H9 (cell line): ENCODE results near the gene STK10. TPM values are rescaled to one million over a fixed set of nuclear protein-coding genes. Genes with fewer than 3 reads are reported as not detected.

Experiments used
- DNase-seq: peaks from one replicate; pipeline ENCODE4 v3.0.0-alpha.2; 2017
- H2AFZ ChIP-seq: one replicate; pipeline ENCODE4 v1.6.1; 2013; ENCODE audit warnings: mild to moderate bottlenecking, low read length, control low read depth, moderate library complexity
- H2AK5ac ChIP-seq: 2 replicates; pipeline ENCODE4 v1.6.1; 2013; ENCODE audit warnings: low read length, control low read depth, mixed read lengths; ENCODE audit not compliant: insufficient read length
- H2BK120ac ChIP-seq: one replicate; pipeline ENCODE4 v1.6.1; 2013; ENCODE audit warnings: low read depth, mild to moderate bottlenecking, low read length, control low read depth, inconsistent platforms; ENCODE audit not compliant: poor library complexity, severe bottlenecking
- H2BK12ac ChIP-seq: 2 replicates; pipeline ENCODE4 v1.6.1; 2013; ENCODE audit warnings: low read length, control low read depth, mixed read lengths, low read depth; ENCODE audit not compliant: insufficient read length
- H2BK15ac ChIP-seq: 2 replicates; pipeline ENCODE4 v1.6.1; 2013; ENCODE audit warnings: low read depth, low read length, control low read depth
- H2BK20ac ChIP-seq: one replicate; pipeline ENCODE4 v1.6.1; 2013; ENCODE audit warnings: low read depth, mild to moderate bottlenecking, low read length, control low read depth, inconsistent platforms; ENCODE audit not compliant: poor library complexity, severe bottlenecking
- H2BK5ac ChIP-seq: 2 replicates; pipeline ENCODE4 v1.6.1; 2013; ENCODE audit warnings: low read length, control low read depth, mixed read lengths; ENCODE audit not compliant: insufficient read length
- H3K14ac ChIP-seq: 2 replicates; pipeline ENCODE4 v1.6.1; 2013; ENCODE audit warnings: low read length, control low read depth; ENCODE audit not compliant: insufficient read depth
- H3K18ac ChIP-seq: 2 replicates; pipeline ENCODE4 v1.6.1; 2013; ENCODE audit warnings: low read depth, mild to moderate bottlenecking, mixed read lengths, low read length, control low read depth; ENCODE audit not compliant: insufficient read length
- H3K23ac ChIP-seq: 2 replicates; pipeline ENCODE4 v1.6.1; 2013; ENCODE audit warnings: low read length, control low read depth, mixed read lengths, low read depth; ENCODE audit not compliant: insufficient read length
- H3K23me2 ChIP-seq: 2 replicates; pipeline ENCODE4 v1.6.1; 2013; ENCODE audit warnings: low read depth, mild to moderate bottlenecking, mixed read lengths, low read length, control low read depth; ENCODE audit not compliant: insufficient read length, poor library complexity, severe bottlenecking
- H3K27ac ChIP-seq: 2 replicates; pipeline ENCODE4 v1.5.1; 2013; ENCODE audit warnings: low read length, control low read depth, mixed read lengths, low read depth; ENCODE audit not compliant: insufficient read length
- H3K27me3 ChIP-seq: 2 replicates; pipeline ENCODE4 v1.6.1; 2013; ENCODE audit warnings: low read length, control low read depth, inconsistent platforms; ENCODE audit not compliant: insufficient read depth
- H3K4ac ChIP-seq: 2 replicates; pipeline ENCODE4 v1.6.1; 2013; ENCODE audit warnings: low read depth, mild to moderate bottlenecking, control low read depth, inconsistent platforms, low read length, moderate library complexity
- H3K4me1 ChIP-seq: 2 replicates; pipeline ENCODE4 v1.6.1; 2013; ENCODE audit warnings: low read length, control low read depth, inconsistent platforms; ENCODE audit not compliant: insufficient read depth
- H3K4me2 ChIP-seq: 2 replicates; pipeline ENCODE4 v1.6.1; 2013; ENCODE audit warnings: low read length, control low read depth, mixed read lengths; ENCODE audit not compliant: insufficient read length, insufficient read depth
- H3K56ac ChIP-seq: 2 replicates; pipeline ENCODE4 v1.6.1; 2013; ENCODE audit warnings: low read depth, mild to moderate bottlenecking, mixed read lengths, low read length, control low read depth; ENCODE audit not compliant: insufficient read length
- H3K79me1 ChIP-seq: 2 replicates; pipeline ENCODE4 v1.6.1; 2013; ENCODE audit warnings: low read depth, mild to moderate bottlenecking, moderate library complexity, low read length, control low read depth, inconsistent platforms; ENCODE audit not compliant: insufficient read depth, poor library complexity, severe bottlenecking
- H3K79me2 ChIP-seq: 2 replicates; pipeline ENCODE4 v1.6.1; 2013; ENCODE audit warnings: low read length, control low read depth, inconsistent platforms; ENCODE audit not compliant: insufficient read depth
- H3K9ac ChIP-seq: 2 replicates; pipeline ENCODE4 v1.6.1; 2013; ENCODE audit warnings: low read length, control low read depth, mixed read lengths; ENCODE audit not compliant: insufficient read length; ENCODE audit errors: extremely low read depth
- H3K9me3 ChIP-seq: one replicate; pipeline ENCODE4 v1.6.1; 2013; ENCODE audit warnings: low read depth, low read length, inconsistent platforms; ENCODE audit not compliant: control insufficient read depth
- H3T11ph ChIP-seq: one replicate; pipeline ENCODE4 v1.6.1; 2013; ENCODE audit warnings: mild to moderate bottlenecking, low read length, control low read depth, inconsistent platforms
- H4K20me1 ChIP-seq: one replicate; pipeline ENCODE4 v1.6.1; 2013; ENCODE audit not compliant: control insufficient read depth, insufficient read length, insufficient read depth
- H4K5ac ChIP-seq: 2 replicates; pipeline ENCODE4 v1.6.1; 2013; ENCODE audit warnings: low read depth, mild to moderate bottlenecking, mixed read lengths, low read length, control low read depth; ENCODE audit not compliant: insufficient read length
- H4K8ac ChIP-seq: replicated peaks from 2 replicates; pipeline ENCODE4 v1.6.1; 2013; ENCODE audit warnings: low read length, control low read depth, mixed read lengths, low read depth; ENCODE audit not compliant: insufficient read length
- H4K91ac ChIP-seq: 2 replicates; pipeline ENCODE4 v1.6.1; 2013; ENCODE audit warnings: low read depth, mild to moderate bottlenecking, moderate library complexity, mixed read lengths, low read length, control low read depth; ENCODE audit not compliant: insufficient read length
- H3K27ac Mint-ChIP-seq, 3 experiments: 2 replicates in 2 of 3; 3 replicates in 1 of 3; pipeline ENCODE4 v1.8.0; 2020 to 2021; ENCODE audit warnings: mixed read lengths in 3 of 3, mild to moderate bottlenecking in 1 of 3, moderate library complexity in 1 of 3
- H3K27me3 Mint-ChIP-seq: 2 replicates; pipeline ENCODE4 v1.8.0; 2021; ENCODE audit warnings: low read depth, mild to moderate bottlenecking, moderate library complexity, mixed read lengths
- H3K36me3 Mint-ChIP-seq, 3 experiments: 2 replicates in 2 of 3; 3 replicates in 1 of 3; pipeline ENCODE4 v1.8.0; 2020 to 2021; ENCODE audit warnings: low read depth in 3 of 3, mixed read lengths in 3 of 3; ENCODE audit not compliant: insufficient read depth in 1 of 3
- H3K4me1 Mint-ChIP-seq, 2 experiments: 2 replicates each; pipeline ENCODE4 v1.8.0; 2020; ENCODE audit warnings: mixed read lengths in 2 of 2
- H3K4me3 Mint-ChIP-seq, 2 experiments: 2 replicates in 1 of 2; 3 replicates in 1 of 2; pipeline ENCODE4 v1.8.0; 2020 to 2021; ENCODE audit warnings: mild to moderate bottlenecking in 2 of 2, mixed read lengths in 2 of 2, moderate library complexity in 1 of 2
- H3K9me3 Mint-ChIP-seq, 2 experiments: 2 replicates in 1 of 2; 3 replicates in 1 of 2; pipeline ENCODE4 v1.8.0; 2020; ENCODE audit warnings: mild to moderate bottlenecking in 2 of 2, mixed read lengths in 2 of 2, moderate library complexity in 1 of 2
- CTCF ChIP-seq: fragments of 200-600 bp; sonication (generic); conservative IDR thresholded peaks from 3 replicates; pipeline ENCODE4 v1.8.0; 2021; ENCODE audit warnings: antibody characterized with exemption, mild to moderate bottlenecking
- WGBS: extraction: QIAGEN DNeasy Blood & Tissue Kit; methylation state at CpG from one replicate; pipeline ENCODE4 v1.1.7; 2013; ENCODE audit warnings: missing lambda C conversion rate, low lambda C conversion rate, mixed read lengths; ENCODE audit not compliant: insufficient read length; ENCODE audit errors: extremely low coverage; 5-methylcytosine and 5-hydroxymethylcytosine counted together
- total RNA-seq: library from RNA; stranded (reverse); gene quantifications from 2 replicates; pipeline ENCODE4 v1.2.1, GENCODE V29; 2021

STK10 gene
- total RNA-seq, 1 experiment from 2014 or later: 14.6 TPM

GRCh38 chr5:172075656-172076055, 112.4 kb downstream of the STK10 start:
- Mint-ChIP-seq H3K4me1 (peaks cover 22 to 23% of the 10 kb centered on the region in 2 experiments), H3K27me3 (no peaks in the 10 kb centered on the region), H3K27ac (no peak overlapping the region), H3K9me3 (peaks cover 0 to 5% of the 10 kb centered on the region in 2 experiments; a peak in 2 of 5 replicates), H3K36me3 (peaks cover 3 to 11% (median 10%) of the 10 kb centered on the region in 3 experiments; a peak in 4 of 7 replicates), H3K4me3 (no peak overlapping the region)
- Histone ChIP-seq H3K14ac (no peak overlapping the region), H4K8ac (no peak overlapping the region), H4K20me1 (no peaks in the 10 kb centered on the region), H3K56ac (no peak overlapping the region), H3K4ac (no peak overlapping the region), H2AK5ac (no peak overlapping the region), H2AFZ (no peak overlapping the region), H3K27me3 (no peaks in the 10 kb centered on the region), H4K91ac (no peak overlapping the region), H3T11ph (no peak overlapping the region), H3K9me3 (no peaks in the 10 kb centered on the region), H3K23me2 (no peaks in the 10 kb centered on the region), H2BK15ac (no peak overlapping the region), H3K4me1 (no peaks in the 10 kb centered on the region; the same call in 1 of the 2 replicates), H3K79me1 (no peaks in the 10 kb centered on the region), H3K4me2 (no peak overlapping the region), H2BK20ac (no peak overlapping the region), H2BK12ac (no peak overlapping the region), H3K18ac (no peak overlapping the region), H4K5ac (no peak overlapping the region), H3K79me2 (no peaks in the 10 kb centered on the region), H2BK120ac (no peak overlapping the region), H2BK5ac (no peak overlapping the region), H3K23ac (no peak overlapping the region), H3K9ac (no peak overlapping the region), H3K27ac (no peak overlapping the region)
- WGBS: no CpG with 5 or more reads among the region's 4 CpGs
- DNase-seq: no peak
- no peak for TF ChIP-seq CTCF
